Omental fat pad (tissue), 4 donors: ENCODE measurements around the gene PDCD7. TPM values are rescaled to one million over a fixed set of nuclear protein-coding genes. Genes with fewer than 3 reads are reported as not detected.

Source experiments
- ATAC-seq: fragments of 150-250 bp; one replicate; pipeline ENCODE4 v1.9.1; 2016; ENCODE audit warnings: mild to moderate bottlenecking, moderate library complexity; ENCODE audit not compliant: low FRiP score
- DNase-seq: peaks from one replicate; pipeline ENCODE4 v3.0.0-alpha.2; 2019; ENCODE audit warnings: low spot score
- total RNA-seq, 4 donors: library from RNA; depleted of rRNA; stranded (reverse); fragments of >200 nt; gene quantifications; one replicate each; pipeline ENCODE4 v1.1.0, GENCODE V29; 2016
- TF ChIP-seq, protein P1 (sequence below), 3 donors: fragments of 450-650 bp; IDR thresholded peaks; one replicate each; pipeline ENCODE4 v1.5.1; 2016 to 2017; ENCODE audit warnings: antibody characterized with exemption in 3 of 3, mild to moderate bottlenecking in 3 of 3, moderate library complexity in 2 of 3

The PDCD7 gene
- total RNA-seq, 4 donors from 2014 or later: 14.8 to 20.3 (median 17.3) TPM

DNA sequence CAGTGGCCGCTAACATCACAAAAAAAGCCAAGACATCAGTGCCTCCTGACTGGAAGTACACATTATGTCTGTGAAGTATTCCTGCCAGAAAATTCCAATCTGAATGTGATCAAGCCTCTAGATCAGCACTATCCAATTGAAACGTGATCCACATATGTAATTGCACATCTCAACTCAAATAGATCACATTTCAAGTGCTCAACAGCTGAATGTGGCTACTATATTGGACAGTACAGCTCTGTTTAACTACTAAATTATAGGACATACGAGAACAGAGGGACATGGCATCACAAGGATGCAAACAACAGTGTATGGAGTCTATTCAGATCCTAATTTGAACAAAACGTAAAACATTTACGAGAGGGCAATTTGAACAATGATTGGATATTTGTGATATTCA is 18.1 kb downstream of the PDCD7 start:
- no peak for DNase-seq
- TF ChIP-seq, protein P1, sequence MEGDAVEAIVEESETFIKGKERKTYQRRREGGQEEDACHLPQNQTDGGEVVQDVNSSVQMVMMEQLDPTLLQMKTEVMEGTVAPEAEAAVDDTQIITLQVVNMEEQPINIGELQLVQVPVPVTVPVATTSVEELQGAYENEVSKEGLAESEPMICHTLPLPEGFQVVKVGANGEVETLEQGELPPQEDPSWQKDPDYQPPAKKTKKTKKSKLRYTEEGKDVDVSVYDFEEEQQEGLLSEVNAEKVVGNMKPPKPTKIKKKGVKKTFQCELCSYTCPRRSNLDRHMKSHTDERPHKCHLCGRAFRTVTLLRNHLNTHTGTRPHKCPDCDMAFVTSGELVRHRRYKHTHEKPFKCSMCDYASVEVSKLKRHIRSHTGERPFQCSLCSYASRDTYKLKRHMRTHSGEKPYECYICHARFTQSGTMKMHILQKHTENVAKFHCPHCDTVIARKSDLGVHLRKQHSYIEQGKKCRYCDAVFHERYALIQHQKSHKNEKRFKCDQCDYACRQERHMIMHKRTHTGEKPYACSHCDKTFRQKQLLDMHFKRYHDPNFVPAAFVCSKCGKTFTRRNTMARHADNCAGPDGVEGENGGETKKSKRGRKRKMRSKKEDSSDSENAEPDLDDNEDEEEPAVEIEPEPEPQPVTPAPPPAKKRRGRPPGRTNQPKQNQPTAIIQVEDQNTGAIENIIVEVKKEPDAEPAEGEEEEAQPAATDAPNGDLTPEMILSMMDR (IDR thresholded peaks at IDR 0.05): no peak
- no peak for ATAC-seq

DNA sequence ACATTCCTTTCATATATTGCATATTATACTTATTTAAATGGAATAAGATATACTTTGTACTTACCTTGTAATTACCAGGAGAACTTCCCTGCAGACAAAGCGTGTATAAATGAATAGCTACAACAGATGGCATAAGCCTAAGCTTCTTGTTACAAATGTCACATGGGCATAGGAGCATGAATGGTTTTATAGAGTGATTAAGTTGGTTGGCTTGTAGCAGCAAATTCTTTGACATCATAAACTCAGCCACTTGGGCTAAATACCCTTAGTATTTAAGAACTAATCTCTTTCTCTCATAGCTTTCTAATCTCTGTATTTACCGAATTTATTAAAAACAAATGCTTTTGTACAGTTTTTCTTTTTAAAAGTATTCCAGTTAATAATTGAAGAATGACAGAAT is 18.5 kb downstream of the PDCD7 start, which contains the start of gene UBAP1L:
Gene UBAP1L (minus strand): TSS at position 115 of the 400 bp plus-strand sequence. CDS start 8,985 bp downstream, outside the sequence.
- ATAC-seq (no peak), DNase-seq (no peak)
- TF ChIP-seq, protein P1 (IDR thresholded peaks at IDR 0.05): no peak

DNA sequence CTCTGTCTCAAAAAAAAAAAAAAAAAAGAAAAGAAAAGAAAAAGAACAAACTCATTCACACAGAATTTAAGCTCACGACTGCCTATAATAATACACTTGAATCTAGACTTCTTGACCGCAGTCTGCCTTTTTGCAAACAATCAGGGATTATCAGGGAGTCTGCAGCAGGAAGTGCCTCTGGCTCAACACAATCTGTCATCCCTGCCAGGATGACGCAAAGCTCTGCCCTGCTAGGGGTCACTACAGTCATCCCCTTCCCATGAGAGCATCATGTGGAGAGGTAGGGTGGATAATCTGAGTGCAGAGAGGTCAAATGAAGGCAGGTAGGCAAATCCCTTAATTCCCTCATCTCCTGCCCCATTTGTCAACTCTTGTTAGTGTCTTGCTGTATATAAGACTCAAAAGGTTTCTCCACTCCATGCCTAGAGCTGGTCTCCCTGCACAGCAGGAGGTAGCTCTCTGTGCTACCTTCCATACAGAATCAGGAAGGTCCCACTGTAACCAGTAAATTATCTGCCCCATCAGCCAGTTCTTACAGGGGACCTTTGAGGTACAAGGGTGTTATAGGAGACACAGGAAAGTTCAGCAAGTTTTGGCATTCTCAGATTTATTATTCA is 22.8 kb downstream of the PDCD7 start:
- ATAC-seq (no peak), DNase-seq (no peak)
- TF ChIP-seq, protein P1 (IDR thresholded peaks at IDR 0.05): no peak

DNA sequence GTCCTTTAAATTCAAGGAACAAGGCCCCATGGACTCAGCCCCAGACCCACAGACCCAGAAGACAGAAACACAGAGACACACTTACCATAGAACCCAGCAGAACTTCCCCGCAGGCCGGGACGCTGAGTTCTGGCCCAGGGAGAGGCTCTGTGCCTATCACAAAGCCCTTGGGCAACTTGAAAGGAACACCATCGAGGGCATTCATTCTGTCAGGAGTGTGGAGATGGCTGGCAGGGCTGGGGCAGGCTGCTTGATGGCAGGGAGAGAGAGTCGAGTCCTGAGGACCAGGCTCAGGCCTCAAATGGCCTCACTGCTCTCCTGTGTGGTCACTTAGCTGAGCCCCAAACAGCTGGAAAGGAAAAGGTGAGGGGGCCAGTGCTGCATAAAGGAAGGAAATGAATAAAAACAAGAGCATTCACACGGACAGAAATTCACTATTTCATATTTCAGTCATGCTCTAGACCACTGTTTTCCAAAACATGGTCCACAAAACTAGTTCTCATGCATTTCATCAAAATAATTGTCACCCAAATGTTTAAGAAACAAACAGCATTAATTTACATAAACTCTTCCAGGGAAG is 27.5 kb downstream of the PDCD7 start:
- ATAC-seq (no peak), DNase-seq (no peak)
- TF ChIP-seq, protein P1 (IDR thresholded peaks at IDR 0.05): no peak

DNA sequence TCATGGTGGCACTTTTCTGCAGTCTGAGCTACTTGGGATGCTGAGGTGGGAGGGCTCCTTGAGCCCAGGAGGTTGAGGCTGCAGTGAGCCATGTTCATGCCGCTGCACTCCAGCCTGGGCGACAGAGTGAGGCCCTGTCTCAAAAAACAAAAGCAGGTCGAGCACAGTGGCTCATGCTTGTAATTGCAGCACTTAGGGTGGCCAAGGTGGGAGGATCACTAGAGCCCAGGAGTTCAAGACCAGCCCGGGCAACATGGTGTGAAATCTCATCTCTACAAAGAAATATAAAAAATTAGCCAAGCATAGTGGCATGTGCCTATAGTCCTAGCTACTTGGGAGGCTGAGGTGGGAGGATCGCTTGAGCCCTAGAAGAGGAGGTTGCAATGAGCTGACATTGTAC is 28.6 kb downstream of the PDCD7 start:
- TF ChIP-seq, protein P1 (IDR thresholded peaks at IDR 0.05): no peak

DNA sequence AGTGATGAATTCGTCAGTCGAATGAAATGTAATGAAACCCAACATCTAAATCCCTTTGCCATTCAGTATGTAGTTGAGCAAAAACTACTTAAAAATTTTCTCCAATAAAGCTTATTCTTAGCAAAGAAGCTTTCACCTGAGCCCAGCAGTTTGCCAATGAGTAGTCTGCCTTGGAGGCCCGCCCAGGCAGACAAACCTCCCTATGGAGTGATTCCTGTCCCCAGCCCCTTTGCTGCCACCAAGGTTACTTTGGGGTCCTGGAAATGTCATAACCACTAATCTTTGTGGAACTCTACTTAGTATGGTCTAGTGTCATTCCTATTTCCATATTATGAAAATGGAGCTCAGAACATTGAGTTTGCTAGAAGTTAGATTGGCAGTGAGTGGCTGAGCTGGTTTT is 30.7 kb downstream of the PDCD7 start:
- DNase-seq (no peak), ATAC-seq (no peak)
- TF ChIP-seq, protein P1 (IDR thresholded peaks at IDR 0.05): no peak

More for the DNA sequence above, 28.6 kb downstream of the PDCD7 start:
- ATAC-seq: no peak
- no peak for DNase-seq
